CD4-positive, alpha-beta T cell treated with Interleukin-10 for 1 hour (primary cell): Measurements from ENCODE around the gene RBKS.
"Not testable (repeated sequence)": the region's sequence is repeated elsewhere in the genome, so short reads cannot be mapped to it uniquely, and the experiment has no call there.

Experiments used
- DNase-seq: peaks from one replicate; pipeline ENCODE4 v3.0.0-alpha.2; 2020

The RBKS gene

GRCh38 chr2:27903649-27904404, 13.6 kb upstream of the RBKS start:
- DNase-seq: no peak

- DNase-seq: no peak
Observed at GRCh38 chr2:27903018-27903417, 12.8 kb upstream of the RBKS start.

- DNase-seq: no peak
Observed at GRCh38 chr2:27902098-27902497, 11.9 kb upstream of the RBKS start.

GRCh38 chr2:27901234-27901633, 11.0 kb upstream of the RBKS start:
- DNase-seq: no peak

- peak; percentile 39 for DNase-seq
Observed at GRCh38 chr2:27897717-27898116, 7.5 kb upstream of the RBKS start.

- DNase-seq: peak; percentile 72
Observed at GRCh38 chr2:27893006-27893405, 2.8 kb upstream of the RBKS start.

- DNase-seq: no peak
Observed at GRCh38 chr2:27891673-27892105, 1.5 kb upstream of the RBKS start.

GRCh38 chr2:27890924-27891672, 911 bp upstream of the RBKS start:
- peak; percentile 95 for DNase-seq

GRCh38 chr2:27889774-27890145, 427 bp downstream of the RBKS start:
- no peak for DNase-seq

GRCh38 chr2:27888790-27889189, 1.4 kb downstream of the RBKS start:
- DNase-seq: no peak

- DNase-seq: no peak
Observed at GRCh38 chr2:27887830-27888229, 2.4 kb downstream of the RBKS start.

GRCh38 chr2:27887111-27887510, 3.1 kb downstream of the RBKS start:
- DNase-seq: no peak

GRCh38 chr2:27886322-27886721, 3.9 kb downstream of the RBKS start:
- DNase-seq: no peak

GRCh38 chr2:27885661-27886060, 4.5 kb downstream of the RBKS start:
- no peak for DNase-seq

- DNase-seq: no peak
Observed at GRCh38 chr2:27885234-27885633, 5.0 kb downstream of the RBKS start.

GRCh38 chr2:27884601-27885000, 5.6 kb downstream of the RBKS start:
- no peak for DNase-seq

GRCh38 chr2:27882584-27882922, 7.6 kb downstream of the RBKS start:
- DNase-seq: not testable (repeated sequence)

- DNase-seq: not testable (repeated sequence)
Observed at GRCh38 chr2:27881815-27882583, 8.2 kb downstream of the RBKS start.

GRCh38 chr2:27878825-27879224, 11.4 kb downstream of the RBKS start:
- DNase-seq: no peak

GRCh38 chr2:27875089-27875881, 14.9 kb downstream of the RBKS start:
- DNase-seq: no peak

GRCh38 chr2:27873091-27873490, 17.1 kb downstream of the RBKS start:
- DNase-seq: no peak

GRCh38 chr2:27871802-27872201, 18.4 kb downstream of the RBKS start:
- DNase-seq: no peak

GRCh38 chr2:27870724-27871123, 19.5 kb downstream of the RBKS start:
- DNase-seq: no peak
